HepG2 (cell line): ENCODE results near the gene SEMA4A. TPM values are rescaled to one million over a fixed set of nuclear protein-coding genes. Genes with fewer than 3 reads are reported as not detected.

ENCODE experiments used
- AGO2 ChIP-seq: fragments of 200-400 bp; formaldehyde crosslinking; optimal IDR thresholded peaks from 2 replicates; pipeline ENCODE3; 2017; ENCODE audit warnings: mild to moderate bottlenecking, low read depth, low read length, moderate library complexity
- BORCS8-MEF2B ChIP-seq: sonication (generic); formaldehyde crosslinking; IDR thresholded peaks from 2 replicates; pipeline ENCODE4 v1.8.0; 2022; ENCODE audit warnings: mild to moderate bottlenecking, missing genetic modification reagents
- CSRNP1 ChIP-seq: sonication (generic); formaldehyde crosslinking; IDR thresholded peaks from 2 replicates; pipeline ENCODE4 v1.8.1; 2023; ENCODE audit warnings: mild to moderate bottlenecking, missing genetic modification reagents
- ETV5 ChIP-seq: IDR thresholded peaks from 2 replicates; pipeline ENCODE4 v1.6.1; 2018; ENCODE audit warnings: missing biosample characterization, missing genetic modification reagents, inconsistent platforms, borderline replicate concordance
- FOXC1 ChIP-seq: sonication (generic); formaldehyde crosslinking; IDR thresholded peaks from 2 replicates; pipeline ENCODE4 v1.8.0; 2022; ENCODE audit warnings: mild to moderate bottlenecking, missing genetic modification reagents, borderline replicate concordance
- KAT7 ChIP-seq: IDR thresholded peaks from 2 replicates; pipeline ENCODE4 v1.6.1; 2018; ENCODE audit warnings: borderline replicate concordance, missing compliant biosample characterization
- KMT2B ChIP-seq: IDR thresholded peaks from 2 replicates; pipeline ENCODE4 v1.6.1; 2016; ENCODE audit warnings: missing genetic modification reagents, missing compliant biosample characterization
- MTF2 ChIP-seq: sonication (generic); formaldehyde crosslinking; IDR thresholded peaks from 2 replicates; pipeline ENCODE4 v1.5.0; 2020; ENCODE audit warnings: missing genetic modification reagents, borderline replicate concordance
- PHF21A ChIP-seq: sonication (generic); formaldehyde crosslinking; IDR thresholded peaks from 2 replicates; pipeline ENCODE4 v1.5.0; 2020; ENCODE audit warnings: mild to moderate bottlenecking, missing genetic modification reagents
- RFXANK ChIP-seq: IDR thresholded peaks from 2 replicates; pipeline ENCODE4 v1.6.1; 2016
- SALL2 ChIP-seq: sonication (generic); formaldehyde crosslinking; IDR thresholded peaks from 2 replicates; pipeline ENCODE4 v1.8.1; 2023; ENCODE audit warnings: mild to moderate bottlenecking, missing genetic modification reagents, inconsistent platforms
- STAT6 ChIP-seq: sonication (generic); formaldehyde crosslinking; IDR thresholded peaks from 2 replicates; pipeline ENCODE4 v1.4.0; 2020; ENCODE audit warnings: missing genetic modification reagents, mild to moderate bottlenecking, borderline replicate concordance
- THAP8 ChIP-seq: sonication (generic); formaldehyde crosslinking; IDR thresholded peaks from 2 replicates; pipeline ENCODE4 v1.5.1; 2020; ENCODE audit warnings: missing genetic modification reagents, mild to moderate bottlenecking, borderline replicate concordance
- XBP1 ChIP-seq: sonication (generic); formaldehyde crosslinking; IDR thresholded peaks from 2 replicates; pipeline ENCODE4 v1.5.0; 2020; ENCODE audit warnings: missing genetic modification reagents
- ZFP91 ChIP-seq: sonication (generic); formaldehyde crosslinking; IDR thresholded peaks from 2 replicates; pipeline ENCODE4 v1.9.0; 2022; ENCODE audit warnings: missing genetic modification reagents, mild to moderate bottlenecking, borderline replicate concordance
- ZFY ChIP-seq: sonication (generic); formaldehyde crosslinking; IDR thresholded peaks from 2 replicates; pipeline ENCODE4 v1.4.0; 2020; ENCODE audit warnings: missing genetic modification reagents
- ZNF160 ChIP-seq: sonication (generic); formaldehyde crosslinking; IDR thresholded peaks from 2 replicates; pipeline ENCODE4 v1.8.0; 2022; ENCODE audit warnings: mild to moderate bottlenecking, inconsistent platforms, missing genetic modification reagents
- ZNF460 ChIP-seq: sonication (generic); formaldehyde crosslinking; IDR thresholded peaks from 2 replicates; pipeline ENCODE4 v1.5.1; 2020; ENCODE audit warnings: missing genetic modification reagents, mild to moderate bottlenecking, borderline replicate concordance
- ZNF496 ChIP-seq: sonication (generic); formaldehyde crosslinking; IDR thresholded peaks from 2 replicates; pipeline ENCODE4 v1.8.1; 2023; ENCODE audit warnings: mild to moderate bottlenecking, moderate library complexity, missing genetic modification reagents; ENCODE audit not compliant: insufficient replicate concordance
- ZNF768 ChIP-seq: sonication (generic); formaldehyde crosslinking; IDR thresholded peaks from 2 replicates; pipeline ENCODE4 v1.4.0; 2020; ENCODE audit warnings: missing genetic modification reagents
- ZNF788 ChIP-seq: sonication (generic); formaldehyde crosslinking; IDR thresholded peaks from 2 replicates; pipeline ENCODE4 v1.5.0; 2020; ENCODE audit warnings: mild to moderate bottlenecking, missing genetic modification reagents, borderline replicate concordance
- ZNF816 ChIP-seq: sonication (generic); formaldehyde crosslinking; IDR thresholded peaks from 2 replicates; pipeline ENCODE4 v1.8.0; 2022; ENCODE audit warnings: missing genetic modification reagents, mild to moderate bottlenecking, borderline replicate concordance
- ZNF839 ChIP-seq: sonication (generic); formaldehyde crosslinking; IDR thresholded peaks from 2 replicates; pipeline ENCODE4 v1.4.0; 2020; ENCODE audit warnings: missing genetic modification reagents, mild to moderate bottlenecking, borderline replicate concordance
- polyA plus RNA-seq, 8 experiments: library from polyadenylated mRNA; depleted of rRNA in 3 of 8; stranded (reverse) in 7 of 8; unstranded in 1 of 8; fragments of >200 nt; fragmentation: Illumina TruSeq in 4 of 8; extraction: Trizol in 4 of 8; gene quantifications; 2 replicates each; pipeline versions ENCODE4 v1.2.1 to v1.2.3, GENCODE V29; 2011 to 2016; ENCODE audit warnings: low read depth in 4 of 8, missing spikeins in 1 of 8, mixed read lengths in 1 of 8; ENCODE audit not compliant: insufficient read depth in 1 of 8
- total RNA-seq, 5 experiments: library from RNA; depleted of rRNA; stranded (reverse); fragments of >200 nt; fragmentation: Illumina TruSeq; extraction: Trizol; gene quantifications; 2 replicates each; pipeline ENCODE4 v1.2.3, GENCODE V29; 2016; ENCODE audit warnings: low read depth in 1 of 5

The SEMA4A gene
- total and polyA plus RNA-seq, 2 of the 13 experiments (the other 11 are each of a cell fraction or from before 2014, with no cell fraction given): 0.09 to 0.20 TPM

GRCh38 chr1:156114919-156115513 is 38.4 kb upstream of the SEMA4A start (continued):
- peak; percentile 3; the same call in 1 of the 2 replicates for TF ChIP-seq ZFP91 (CRISPR knock-in tag)
- no peak for TF ChIP-seq ZNF816
- peak; percentile 10; the same call in 1 of the 2 replicates for TF ChIP-seq ZNF768 (CRISPR knock-in tag)
- 0 out of 2 replicates have a peak, but pooled peaks have one; percentile 26 for TF ChIP-seq ETV5 (CRISPR knock-in tag)
- 0 out of 2 replicates have a peak, but pooled peaks have one; percentile 67 for TF ChIP-seq KAT7 (CRISPR knock-in tag)
- 0 out of 2 replicates have a peak, but pooled peaks have one; percentile 45 for TF ChIP-seq ZNF839
- TF ChIP-seq STAT6: no peak; the same call in 1 of the 2 replicates
- TF ChIP-seq MTF2 (CRISPR knock-in tag): peak; percentile 49; the same call in 1 of the 2 replicates
- TF ChIP-seq CSRNP1 (CRISPR knock-in tag): 0 out of 2 replicates have a peak, but pooled peaks have one; percentile 47
- peak; percentile 41; the same call in 1 of the 2 replicates for TF ChIP-seq THAP8
- no peak; the same call in 1 of the 2 replicates for TF ChIP-seq PHF21A
- TF ChIP-seq ZFY (CRISPR knock-in tag): peak; percentile 54
- TF ChIP-seq RFXANK (CRISPR knock-in tag): no peak
- TF ChIP-seq ZNF160 (CRISPR knock-in tag): no peak
- peak; percentile 89 for TF ChIP-seq AGO2
- TF ChIP-seq SALL2 (CRISPR knock-in tag): 0 out of 2 replicates have a peak, but pooled peaks have one; percentile 6
- TF ChIP-seq FOXC1 (CRISPR knock-in tag): peak; percentile 29; the same call in 1 of the 2 replicates
- no peak for TF ChIP-seq XBP1
- TF ChIP-seq ZNF788 (CRISPR knock-in tag): 0 out of 2 replicates have a peak, but pooled peaks have one; percentile 5
- TF ChIP-seq KMT2B (CRISPR knock-in tag): 0 out of 2 replicates have a peak, but pooled peaks have one; percentile 9
- no peak for TF ChIP-seq BORCS8-MEF2B (CRISPR knock-in tag)
- TF ChIP-seq ZNF460 (CRISPR knock-in tag): no peak
- TF ChIP-seq ZNF496 (CRISPR knock-in tag): no peak
